GM19240 (cell line): Measurements from ENCODE around the gene BOLA1.
"Not testable (repeated sequence)": the region's sequence is repeated elsewhere in the genome, so short reads cannot be mapped to it uniquely, and the experiment has no call there.

ENCODE experiments used
- DNase-seq: peaks from one replicate; pipeline ENCODE4 v3.0.0; 2011; ENCODE audit warnings: low spot score; ENCODE audit not compliant: insufficient read length

The BOLA1 gene, protein sequence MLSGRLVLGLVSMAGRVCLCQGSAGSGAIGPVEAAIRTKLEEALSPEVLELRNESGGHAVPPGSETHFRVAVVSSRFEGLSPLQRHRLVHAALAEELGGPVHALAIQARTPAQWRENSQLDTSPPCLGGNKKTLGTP

GRCh38 chr1:149899460-149900284 is at the start of gene BOLA1:
TSS of gene BOLA1 (plus strand) at chr1:149899568. CDS start at chr1:149900060, 492 bp downstream.
- DNase-seq, result peak; percentile 87

DNA sequence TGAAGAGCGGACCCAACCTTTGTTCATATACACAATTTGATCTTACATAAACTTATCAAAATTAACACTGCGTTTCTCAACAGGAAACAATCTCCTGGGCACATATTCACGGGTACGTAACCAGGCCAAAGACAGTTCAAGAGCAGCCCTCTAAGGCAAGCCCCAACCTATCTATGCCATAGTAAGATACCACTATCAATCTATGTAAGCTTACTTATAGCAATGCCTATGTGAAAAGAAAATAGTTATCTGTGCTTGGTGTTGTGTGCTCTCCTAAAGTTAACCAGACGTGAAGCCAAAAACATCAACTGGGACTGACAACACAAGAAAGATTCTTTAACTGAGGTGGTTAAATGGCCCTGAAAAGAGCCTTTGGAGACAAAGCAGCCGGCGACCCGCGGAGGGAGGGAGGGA is 49.4 kb upstream of the BOLA1 start:
- DNase-seq, result no peak

DNA sequence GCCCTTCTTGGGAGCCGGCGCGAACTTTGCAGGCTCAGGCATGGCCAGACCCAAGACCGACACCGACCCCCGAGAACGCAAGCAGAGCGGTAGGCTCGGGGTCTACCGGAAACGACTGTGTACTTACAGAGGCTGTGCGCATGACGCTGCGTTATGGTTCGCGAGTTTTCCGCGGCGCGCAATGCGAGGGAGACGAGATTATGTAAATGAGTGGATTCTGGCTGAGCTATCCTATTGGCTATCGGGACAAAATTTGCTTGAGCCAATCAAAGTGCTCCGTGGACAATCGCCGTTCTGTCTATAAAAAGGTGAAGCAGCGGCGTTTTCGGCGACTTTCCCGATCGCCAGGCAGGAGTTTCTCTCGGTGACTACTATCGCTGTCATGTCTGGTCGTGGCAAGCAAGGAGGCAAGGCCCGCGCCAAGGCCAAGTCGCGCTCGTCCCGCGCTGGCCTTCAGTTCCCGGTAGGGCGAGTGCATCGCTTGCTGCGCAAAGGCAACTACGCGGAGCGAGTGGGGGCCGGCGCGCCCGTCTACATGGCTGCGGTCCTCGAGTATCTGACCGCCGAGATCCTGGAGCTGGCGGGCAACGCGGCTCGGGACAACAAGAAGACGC is 48.5 kb upstream of the BOLA1 start:
- not testable (repeated sequence) for DNase-seq

GRCh38 chr1:149851585-149852213 is 47.7 kb upstream of the BOLA1 start:
- DNase-seq, result not testable (repeated sequence)

DNA sequence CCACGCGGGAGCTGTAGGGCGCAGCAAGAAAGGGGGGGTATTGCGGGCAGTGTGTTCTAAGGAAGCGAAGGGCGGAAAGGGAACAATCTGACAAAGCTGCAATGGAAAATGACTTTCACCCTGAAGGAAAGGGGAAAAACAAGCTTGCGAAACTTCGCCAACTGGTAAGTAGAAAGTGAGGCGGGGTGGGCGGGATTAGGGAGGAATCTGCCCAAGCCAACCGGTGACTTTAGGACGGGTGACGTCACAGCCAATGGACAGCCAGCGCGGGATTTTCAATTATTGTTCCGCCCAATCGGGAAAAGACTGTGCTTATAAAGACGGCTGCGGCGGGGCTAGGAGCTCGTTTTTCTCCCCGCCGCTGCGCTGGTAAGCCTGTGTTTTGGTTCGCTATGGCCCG is 47.1 kb upstream of the BOLA1 start:
- DNase-seq, result not testable (repeated sequence)

- not testable (repeated sequence) for DNase-seq
Observed at GRCh38 chr1:149860271-149860670, 39.1 kb upstream of the BOLA1 start.

DNA sequence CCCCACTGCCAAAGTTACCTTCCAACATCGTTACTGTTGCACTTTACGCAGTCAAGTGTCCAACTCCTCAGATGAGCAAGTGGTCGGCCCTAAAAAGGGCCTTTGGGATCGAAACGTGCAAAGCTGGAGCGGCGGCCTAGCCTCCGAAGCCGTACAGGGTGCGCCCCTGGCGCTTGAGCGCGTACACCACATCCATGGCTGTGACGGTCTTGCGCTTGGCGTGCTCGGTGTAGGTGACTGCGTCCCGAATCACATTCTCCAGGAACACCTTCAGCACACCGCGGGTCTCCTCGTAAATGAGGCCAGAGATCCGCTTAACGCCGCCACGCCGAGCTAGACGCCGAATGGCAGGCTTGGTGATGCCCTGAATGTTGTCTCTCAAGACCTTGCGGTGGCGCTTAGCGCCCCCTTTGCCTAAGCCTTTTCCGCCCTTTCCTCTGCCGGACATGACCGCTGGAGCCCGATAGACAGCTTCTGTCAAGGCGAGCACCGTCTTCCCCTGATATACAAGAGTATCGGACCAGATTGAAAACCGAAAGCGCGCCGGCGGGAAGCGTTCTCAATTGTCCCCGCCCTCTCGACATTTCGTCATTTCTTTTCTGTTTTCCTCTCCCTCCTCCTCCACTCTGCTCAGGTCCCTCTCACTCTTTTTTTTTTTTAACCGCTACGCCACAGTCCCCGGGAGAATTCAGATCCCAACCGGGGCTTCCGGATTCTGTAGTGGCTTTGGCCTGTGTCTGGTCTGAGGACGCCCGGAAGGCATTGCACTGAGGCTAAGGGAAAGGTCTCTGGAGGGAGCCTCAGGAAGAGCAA is 38.5 kb upstream of the BOLA1 start:
- not testable (repeated sequence) for DNase-seq

DNA sequence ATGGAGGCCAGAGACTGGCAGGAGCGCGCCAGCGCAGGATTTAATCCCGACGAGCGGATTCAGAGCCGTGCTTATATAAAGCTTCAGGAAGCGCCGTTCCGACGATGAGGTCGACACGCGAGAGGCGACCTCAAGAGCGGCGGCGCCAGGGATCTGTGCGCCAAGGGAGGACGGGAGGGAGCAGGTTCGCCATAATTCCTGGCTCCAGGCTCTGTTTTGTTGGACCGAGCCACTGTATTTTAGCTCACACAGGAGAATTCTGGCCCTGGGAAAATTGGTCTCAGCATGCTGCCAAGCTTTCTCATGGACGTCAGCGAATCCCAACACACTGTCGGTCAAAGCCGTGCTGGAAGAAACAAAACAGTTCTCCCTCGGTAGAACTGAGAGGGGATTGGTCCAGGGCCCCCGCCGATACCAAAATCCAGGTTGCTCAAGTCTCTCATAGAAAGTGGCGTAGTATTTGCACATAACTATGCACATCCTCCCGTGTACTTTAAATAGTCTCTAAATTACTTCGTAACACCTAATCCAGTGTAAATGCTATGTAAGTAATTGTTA is 37.8 kb upstream of the BOLA1 start:
- not testable (repeated sequence) for DNase-seq

DNA sequence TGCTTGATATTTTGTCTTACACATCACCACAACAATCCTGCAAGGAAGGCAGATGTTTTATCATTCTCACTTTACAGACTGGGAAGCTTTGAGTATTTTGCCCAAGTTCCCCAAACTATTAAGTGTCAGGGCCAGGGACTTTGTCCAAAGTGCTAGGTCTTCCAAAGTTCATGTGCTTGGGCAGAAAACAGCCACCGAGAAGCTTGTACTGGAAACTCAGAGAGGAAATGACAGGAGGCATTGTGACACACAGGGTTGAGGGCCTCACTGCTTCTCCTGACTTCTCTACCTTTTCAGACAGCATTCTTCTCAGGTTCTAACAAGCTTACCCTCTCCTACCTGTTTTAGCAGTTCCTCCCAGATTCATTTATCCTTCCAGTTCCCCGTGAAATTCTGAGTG is 32.5 kb upstream of the BOLA1 start:
- not testable (repeated sequence) for DNase-seq

- DNase-seq, result not testable (repeated sequence)
Observed at GRCh38 chr1:149873060-149873459, 26.3 kb upstream of the BOLA1 start.

DNA sequence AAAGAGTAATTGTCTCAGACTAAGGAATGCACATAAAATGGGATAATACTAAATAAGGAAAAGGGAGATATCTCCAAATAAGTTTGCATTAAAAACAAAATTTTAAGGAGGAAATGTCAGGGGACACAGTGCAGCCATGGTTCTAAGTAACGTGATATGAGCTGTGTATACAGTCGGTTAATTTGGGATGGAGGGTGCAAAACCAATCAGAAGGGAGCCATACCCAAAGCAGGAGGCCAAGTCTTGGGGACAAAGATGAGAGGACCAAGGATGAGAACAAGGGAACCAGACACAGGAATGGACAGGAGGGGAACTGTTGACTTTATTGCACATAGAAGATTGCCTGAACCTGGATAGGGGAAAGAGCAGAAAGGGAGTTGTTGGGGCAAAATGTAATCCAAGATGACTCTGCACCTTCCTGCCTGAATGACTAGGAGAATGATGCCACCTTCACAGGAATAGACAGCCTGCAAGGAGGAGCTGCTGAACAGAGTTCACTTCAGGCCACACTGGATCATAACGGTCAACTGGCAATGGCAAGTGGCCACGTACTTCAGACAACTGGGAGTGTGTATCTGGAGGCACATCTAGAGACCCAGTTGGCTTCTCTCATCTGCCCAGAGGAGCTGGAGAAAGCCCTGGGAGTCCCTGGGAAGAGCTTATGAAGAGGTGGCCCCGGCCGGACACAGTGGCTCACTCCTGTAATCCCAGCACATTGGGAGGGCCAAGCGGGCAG is 22.0 kb upstream of the BOLA1 start:
- DNase-seq, result no peak

- DNase-seq, result no peak
Observed at GRCh38 chr1:149879556-149879955, 19.8 kb upstream of the BOLA1 start.

DNA sequence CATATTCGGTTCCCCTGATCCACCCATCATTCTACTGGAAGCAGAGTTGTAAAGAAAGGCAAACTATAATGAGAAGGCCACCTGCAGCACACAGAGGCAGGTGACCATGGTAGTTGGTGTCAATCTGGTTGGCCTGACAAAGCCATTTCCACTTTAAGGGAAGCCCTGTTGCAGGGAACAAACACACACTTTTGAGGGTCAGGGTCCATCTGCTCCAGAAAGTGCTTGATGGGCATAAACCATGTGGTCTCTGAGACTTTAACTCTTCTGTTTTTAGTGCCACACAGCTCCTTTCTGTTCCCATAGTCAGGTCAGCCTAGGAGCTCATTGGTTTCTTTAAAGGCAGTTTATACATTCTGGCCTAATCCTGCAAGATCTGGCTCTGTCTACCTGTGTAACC is 17.5 kb upstream of the BOLA1 start:
- no peak for DNase-seq

DNA sequence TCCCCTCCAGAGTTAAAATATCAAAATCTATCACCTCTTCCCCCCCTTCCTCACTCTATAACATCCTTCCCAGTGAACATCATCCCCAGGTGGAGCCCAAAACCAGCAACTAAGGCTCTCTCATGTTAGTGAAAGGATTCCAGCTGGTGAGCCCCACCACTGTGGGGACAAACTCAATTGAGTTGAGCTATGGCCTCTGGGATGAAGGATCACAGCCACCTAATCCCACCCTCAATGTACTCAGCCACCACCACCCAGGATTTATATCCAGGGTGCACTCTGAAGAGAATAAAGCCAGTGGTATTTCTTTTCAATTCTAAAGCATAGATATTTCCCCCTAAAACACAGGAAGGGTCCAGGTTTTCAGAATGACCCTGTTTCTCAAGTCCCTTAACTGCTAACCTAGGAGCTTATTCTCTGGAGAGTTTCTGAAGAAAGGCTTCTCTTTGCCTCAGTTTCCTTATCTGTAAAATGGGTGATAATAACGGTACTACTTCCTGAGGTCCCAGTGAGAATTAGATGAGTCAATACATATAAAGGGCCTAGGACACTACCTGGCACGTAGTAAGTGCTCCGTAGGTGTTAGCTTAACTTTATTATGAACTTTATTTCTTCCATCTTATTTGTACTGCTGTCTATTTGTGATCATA is 15.6 kb upstream of the BOLA1 start:
- no peak for DNase-seq

DNA sequence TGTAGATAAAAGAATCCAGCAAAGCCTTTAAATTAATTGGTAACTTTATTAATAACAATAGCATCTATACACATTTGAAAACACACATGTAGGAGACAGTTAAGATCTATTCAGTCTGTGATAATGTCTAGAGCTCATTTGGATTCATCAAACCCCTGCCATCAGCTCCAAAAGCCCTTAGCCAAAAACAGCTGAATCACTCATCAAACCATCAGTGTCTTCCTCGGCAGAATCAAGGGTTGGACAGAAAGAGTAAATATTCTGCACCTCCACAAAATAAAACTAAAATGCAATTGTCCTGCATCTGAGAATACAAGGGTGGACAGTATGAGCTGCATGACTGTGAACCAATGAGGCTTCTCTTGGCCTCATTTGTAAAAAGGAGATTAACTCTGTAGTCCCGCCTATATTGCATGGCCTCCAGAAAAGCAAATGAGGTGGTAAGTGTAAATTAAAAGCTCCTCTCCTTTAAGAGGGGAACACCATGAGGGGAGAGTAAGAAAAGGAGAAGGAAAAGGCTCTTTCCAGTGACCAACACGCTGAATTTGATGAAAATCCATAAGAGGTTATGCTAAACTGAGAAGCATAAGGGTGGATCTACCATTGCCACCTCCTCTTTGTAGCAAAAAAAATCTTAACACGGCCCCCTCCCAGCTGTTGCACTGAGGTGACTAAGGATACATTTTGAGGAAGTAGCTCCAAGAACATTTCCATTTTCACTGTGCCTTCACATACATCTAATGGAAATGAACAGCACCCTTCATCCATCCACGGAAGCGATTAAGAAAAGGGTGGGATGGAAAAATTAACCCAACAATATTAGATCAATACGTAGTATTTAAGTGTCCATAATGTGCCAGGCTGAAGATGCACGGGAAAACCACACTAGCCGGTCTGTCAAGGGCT is 14.7 kb upstream of the BOLA1 start:
- DNase-seq, result no peak

- no peak for DNase-seq
Observed at GRCh38 chr1:149885339-149886120, 13.8 kb upstream of the BOLA1 start.

GRCh38 chr1:149886121-149886395 is 13.3 kb upstream of the BOLA1 start:
- DNase-seq, result not testable (repeated sequence)
